Measurements from ENCODE around the gene TTLL13. TPM values are rescaled to one million over a fixed set of nuclear protein-coding genes. Genes with fewer than 3 reads are reported as not detected.

TTLL13 gene
- total and polyA plus RNA-seq, 2 donors (not counting 1 experiment from before 2014, with no cell fraction given): under 0.01 to 0.08 TPM

GRCh38 chr15:90212221-90213098 lies 36.9 kb upstream of the TTLL13 start:
- Histone ChIP-seq H2AFZ (ENCODE audit: low read length) (no peak overlapping the region), H3K9ac (ENCODE audit: insufficient read depth, low read length) (no peak overlapping the region)

GRCh38 chr15:90213122-90213817 lies 36.1 kb upstream of the TTLL13 start:
- no peaks in the 10 kb centered on the region for H4K20me1 ChIP-seq (ENCODE audit: control insufficient read depth, extremely low read depth, insufficient read depth, low read length)
- H3K4me3 ChIP-seq (replicated peaks in 1 of 4; ENCODE audit: control extremely low read depth in 1 of 4, insufficient read depth in 1 of 4, low read depth in 3 of 4, low read length in 4 of 4): no peak overlapping the region
- H3K4me2 ChIP-seq (ENCODE audit: extremely low read depth, insufficient read depth, low read length): no peak overlapping the region
- no peak overlapping the region for H3K9ac ChIP-seq (ENCODE audit: insufficient read depth, low read length)
- H3K36me3 ChIP-seq (ENCODE audit: control insufficient read depth, insufficient read depth, low read length): no peaks in the 10 kb centered on the region
- H3K27ac ChIP-seq (ENCODE audit: insufficient read depth, low read length): no peak overlapping the region
- no peaks in the 10 kb centered on the region for H3K27me3 ChIP-seq (ENCODE audit: control insufficient read depth, insufficient read depth, low read length)
- H3K4me1 ChIP-seq (ENCODE audit: control insufficient read depth, extremely low read depth, insufficient read depth, low read length): no peaks in the 10 kb centered on the region
- TF ChIP-seq CTCF (conservative IDR thresholded peaks at IDR 0.05 in 1 of 2, IDR thresholded peaks at IDR 0.05 in 1 of 2; ENCODE audit: low read depth in 1 of 2, low read length in 2 of 2) (no peak), EZH2 (IDR thresholded peaks at IDR 0.05; ENCODE audit: low read length, missing control alignments) (no peak)
- no peaks in the 10 kb centered on the region for H3K79me2 ChIP-seq (ENCODE audit: control insufficient read depth, insufficient read depth, low read length)
- no peaks in the 10 kb centered on the region for H3K9me3 ChIP-seq (ENCODE audit: control insufficient read depth, insufficient read depth, low read depth, low read length)
- H2AFZ ChIP-seq (ENCODE audit: low read length): no peak overlapping the region
- no peak for DNase-seq (ENCODE audit: low read depth in 2 of 2)

More at GRCh38 chr15:90212221-90213098, 36.9 kb upstream of the TTLL13 start:
- Histone ChIP-seq H3K4me2 (ENCODE audit: extremely low read depth, insufficient read depth, low read length) (no peak overlapping the region), H3K9me3 (ENCODE audit: control insufficient read depth, insufficient read depth, low read depth, low read length) (no peaks in the 10 kb centered on the region), H3K4me3 (replicated peaks in 1 of 4; ENCODE audit: control extremely low read depth in 1 of 4, insufficient read depth in 1 of 4, low read depth in 3 of 4, low read length in 4 of 4) (no peak overlapping the region), H3K79me2 (ENCODE audit: control insufficient read depth, insufficient read depth, low read length) (no peaks in the 10 kb centered on the region), H4K20me1 (ENCODE audit: control insufficient read depth, extremely low read depth, insufficient read depth, low read length) (no peaks in the 10 kb centered on the region), H3K36me3 (ENCODE audit: control insufficient read depth, insufficient read depth, low read length) (no peaks in the 10 kb centered on the region), H3K27ac (ENCODE audit: insufficient read depth, low read length) (no peak overlapping the region), H3K4me1 (ENCODE audit: control insufficient read depth, extremely low read depth, insufficient read depth, low read length) (no peaks in the 10 kb centered on the region), H3K27me3 (ENCODE audit: control insufficient read depth, insufficient read depth, low read length) (no peaks in the 10 kb centered on the region)
- no peak for DNase-seq (ENCODE audit: low read depth in 2 of 2)
- TF ChIP-seq EZH2 (IDR thresholded peaks at IDR 0.05; ENCODE audit: low read length, missing control alignments) (no peak), CTCF (conservative IDR thresholded peaks at IDR 0.05 in 1 of 2, IDR thresholded peaks at IDR 0.05 in 1 of 2; ENCODE audit: low read depth in 1 of 2, low read length in 2 of 2) (no peak)

GRCh38 chr15:90213818-90214204 lies 35.5 kb upstream of the TTLL13 start:
- no peak overlapping the region for H3K27ac ChIP-seq (ENCODE audit: insufficient read depth, low read length)
- H3K27me3 ChIP-seq (ENCODE audit: control insufficient read depth, insufficient read depth, low read length): no peaks in the 10 kb centered on the region
- H3K9me3 ChIP-seq (ENCODE audit: control insufficient read depth, insufficient read depth, low read depth, low read length): no peaks in the 10 kb centered on the region
- H2AFZ ChIP-seq (ENCODE audit: low read length): no peak overlapping the region
- no peaks in the 10 kb centered on the region for H3K36me3 ChIP-seq (ENCODE audit: control insufficient read depth, insufficient read depth, low read length)
- H3K9ac ChIP-seq (ENCODE audit: insufficient read depth, low read length): no peak overlapping the region
- H3K4me2 ChIP-seq (ENCODE audit: extremely low read depth, insufficient read depth, low read length): no peak overlapping the region
- H3K4me1 ChIP-seq (ENCODE audit: control insufficient read depth, extremely low read depth, insufficient read depth, low read length): no peaks in the 10 kb centered on the region
- no peak overlapping the region for H3K4me3 ChIP-seq (replicated peaks in 1 of 4; ENCODE audit: control extremely low read depth in 1 of 4, insufficient read depth in 1 of 4, low read depth in 3 of 4, low read length in 4 of 4)
- no peaks in the 10 kb centered on the region for H3K79me2 ChIP-seq (ENCODE audit: control insufficient read depth, insufficient read depth, low read length)
- TF ChIP-seq EZH2 (IDR thresholded peaks at IDR 0.05; ENCODE audit: low read length, missing control alignments): no peak
- TF ChIP-seq CTCF (conservative IDR thresholded peaks at IDR 0.05 in 1 of 2, IDR thresholded peaks at IDR 0.05 in 1 of 2; ENCODE audit: low read depth in 1 of 2, low read length in 2 of 2): no peak
- DNase-seq (ENCODE audit: low read depth in 2 of 2): no peak
- no peaks in the 10 kb centered on the region for H4K20me1 ChIP-seq (ENCODE audit: control insufficient read depth, extremely low read depth, insufficient read depth, low read length)
